SKM-1 (cell line): ENCODE results near the gene PTPN9.
A peak's percentile ranks its signal among the peaks of the same experiment; 100 is the strongest.
"Not testable (repeated sequence)": the region's sequence is repeated elsewhere in the genome, so short reads cannot be mapped to it uniquely, and the experiment has no call there.

Source experiments
- DNase-seq: peaks from one replicate; lab custom pipeline; 2025; ENCODE audit not compliant: unreplicated experiment; lab: John Stamatoyannopoulos, UW

Gene PTPN9

DNA sequence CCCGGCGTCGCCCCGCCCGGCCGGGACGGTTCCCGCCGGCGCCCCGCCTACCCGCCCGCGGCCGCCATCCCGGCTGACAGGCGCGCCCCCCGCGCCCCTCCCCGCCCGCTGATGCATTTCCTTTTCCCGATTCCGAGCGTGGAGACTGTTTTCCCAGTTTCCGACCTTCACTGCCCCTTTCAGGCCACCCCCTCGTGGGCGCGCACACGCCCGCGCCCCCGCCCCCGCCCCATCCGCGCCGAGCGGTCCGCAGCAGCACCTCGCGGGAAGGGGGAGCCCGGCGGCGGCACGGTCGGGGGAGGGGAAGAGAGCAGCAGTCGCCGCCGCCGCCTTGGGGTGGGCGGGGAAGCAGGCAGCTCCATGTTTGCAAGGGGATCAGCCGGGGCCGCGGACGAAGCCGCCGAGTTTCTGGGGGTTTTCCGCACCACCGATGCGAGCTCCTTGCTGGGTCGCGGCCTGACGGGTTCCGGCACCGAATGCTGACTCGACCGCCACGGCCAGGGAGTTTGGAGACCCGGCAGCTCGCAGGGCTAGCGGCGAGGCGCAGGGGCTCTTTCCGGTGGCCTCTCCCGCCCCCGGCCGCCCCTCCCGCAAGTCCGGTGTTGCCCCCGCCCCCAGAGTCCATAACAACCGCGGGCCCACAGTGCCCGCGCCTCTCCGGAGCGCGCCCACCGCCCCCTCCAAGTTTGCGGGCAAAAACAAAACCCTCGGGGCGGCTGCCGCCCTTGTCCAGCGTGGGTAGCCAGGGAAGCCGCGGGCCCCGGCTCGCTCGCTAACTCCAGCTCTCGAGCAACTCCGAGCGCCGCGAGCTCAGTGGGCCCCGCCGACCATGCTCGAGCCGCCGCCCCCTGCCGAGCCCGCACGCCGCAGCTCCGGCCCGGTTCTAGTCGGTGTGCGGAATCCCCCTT, 124.4 kb downstream of the PTPN9 start:
- DNase-seq, result peak; percentile 65

GRCh38 chr15:75453703-75454470, 125.2 kb downstream of the PTPN9 start:
- peak; percentile 100 for DNase-seq

DNA sequence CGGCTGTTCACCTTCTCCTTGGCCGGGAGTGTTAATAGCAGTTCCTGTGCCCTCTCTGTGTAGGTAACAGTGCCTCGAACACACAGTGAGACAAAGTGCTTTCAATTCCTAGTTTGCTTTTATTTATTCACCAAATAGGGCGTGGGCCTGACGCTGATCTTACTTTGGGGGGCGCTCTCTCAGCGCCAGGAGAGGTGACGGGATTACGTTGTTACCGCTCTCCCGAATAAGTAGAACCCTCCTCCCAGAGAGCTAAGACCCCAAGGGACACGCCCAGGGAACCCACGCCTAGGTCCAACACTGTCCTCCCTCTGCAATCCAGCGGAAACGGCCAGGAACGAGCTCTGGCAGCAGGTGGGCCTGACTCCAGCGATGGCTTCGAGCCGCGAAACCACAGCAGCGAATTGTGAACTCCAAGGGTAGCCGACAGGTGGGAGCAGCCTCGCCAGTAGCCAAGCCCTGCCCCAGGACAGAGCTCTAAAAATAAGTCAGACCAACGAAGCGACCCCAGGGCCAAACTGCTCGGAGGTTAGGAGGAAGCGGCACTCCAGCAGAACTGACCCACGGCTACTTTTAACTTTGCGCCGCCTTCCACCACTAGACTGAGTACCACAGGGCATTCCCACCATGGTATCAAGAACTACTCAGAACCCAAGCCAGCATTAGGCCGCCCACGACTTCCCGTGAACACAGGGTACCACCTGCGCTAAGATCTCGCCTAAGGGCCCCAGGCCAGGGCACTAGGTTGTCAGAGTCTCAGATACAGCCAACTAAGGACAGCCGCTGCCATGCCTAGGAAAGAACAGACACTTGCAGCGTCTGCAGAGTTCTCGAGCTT, 126.0 kb downstream of the PTPN9 start:
- DNase-seq, result no peak

DNA sequence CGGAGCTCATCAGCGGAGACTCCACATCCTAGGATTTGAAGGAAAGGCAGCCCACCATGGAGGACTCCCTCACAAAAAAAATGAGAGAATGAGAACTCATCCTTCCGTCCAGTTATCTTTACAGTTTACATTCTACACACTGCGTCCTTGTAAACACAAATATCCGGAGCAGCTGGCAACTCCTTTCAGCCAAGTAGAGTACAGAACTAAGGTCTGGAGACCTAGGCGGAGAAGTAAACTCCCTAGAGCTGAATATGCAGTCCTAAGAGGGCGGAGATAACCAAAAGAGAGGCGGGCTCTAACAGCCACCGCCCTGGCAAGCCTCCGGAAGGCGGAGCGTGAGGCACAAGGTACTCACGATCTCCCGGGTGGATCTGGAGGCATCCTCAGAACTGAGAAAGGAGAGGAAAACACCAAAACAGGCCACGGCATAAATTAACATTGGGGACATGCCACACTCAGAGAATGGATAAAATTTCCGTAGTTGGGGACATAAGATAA, 126.7 kb downstream of the PTPN9 start:
- peak; percentile 59 for DNase-seq

- DNase-seq, result peak; percentile 99
Observed at GRCh38 chr15:75451674-75452363, 127.3 kb downstream of the PTPN9 start, which contains the start of gene SIN3A. TSS of gene SIN3A (minus strand) at chr15:75451690. CDS start at chr15:75430375, 21,315 bp downstream.

GRCh38 chr15:75451202-75451673, 127.9 kb downstream of the PTPN9 start:
- DNase-seq, result no peak

DNA sequence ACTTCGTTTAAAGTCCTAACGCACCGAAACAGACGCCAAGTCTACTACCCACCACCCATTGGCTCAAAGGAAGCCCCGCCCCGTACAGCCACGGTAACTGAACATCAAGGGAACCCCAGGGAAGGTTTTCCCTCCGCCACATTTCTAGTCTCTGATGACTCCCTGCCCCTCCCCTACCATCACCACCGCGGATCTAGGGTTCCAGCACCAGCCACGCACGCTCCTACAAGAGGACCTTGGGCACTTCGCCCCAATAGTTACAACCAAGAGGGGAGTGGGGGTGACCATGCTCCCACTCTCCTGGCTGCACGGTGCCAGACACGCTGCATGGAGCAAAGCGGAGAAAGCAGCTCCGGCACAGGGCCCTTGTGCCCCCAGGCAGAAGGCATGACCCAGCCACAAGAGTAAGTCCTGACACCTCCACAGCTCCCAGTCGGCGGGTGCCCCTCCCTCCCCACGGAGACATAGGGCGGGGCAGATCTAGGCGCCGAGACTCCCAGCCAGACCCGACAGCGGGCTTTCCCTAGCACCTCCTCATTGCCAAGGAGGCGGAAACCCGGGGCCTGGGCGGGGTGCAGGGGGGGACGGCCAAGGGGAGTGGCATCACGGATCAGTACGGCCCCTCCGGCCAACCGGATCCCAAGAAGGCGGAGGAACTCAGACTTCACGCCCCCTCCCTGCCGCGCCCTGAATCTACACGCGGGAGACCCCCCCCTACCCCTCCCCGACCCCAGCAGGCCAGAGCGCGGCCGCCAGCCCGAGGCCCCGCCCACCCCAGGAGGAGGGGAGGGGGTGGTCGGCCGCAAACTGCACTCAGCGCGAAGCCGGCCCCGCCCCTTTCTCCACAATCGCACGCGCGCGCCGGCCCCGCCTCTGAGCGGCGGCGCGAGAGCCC, 128.6 kb downstream of the PTPN9 start:
- DNase-seq, result peak; percentile 93

- DNase-seq, result no peak
Observed at GRCh38 chr15:75449585-75450306, 129.4 kb downstream of the PTPN9 start.

- DNase-seq, result peak; percentile 49
Observed at GRCh38 chr15:75448171-75448570, 130.9 kb downstream of the PTPN9 start.

DNA sequence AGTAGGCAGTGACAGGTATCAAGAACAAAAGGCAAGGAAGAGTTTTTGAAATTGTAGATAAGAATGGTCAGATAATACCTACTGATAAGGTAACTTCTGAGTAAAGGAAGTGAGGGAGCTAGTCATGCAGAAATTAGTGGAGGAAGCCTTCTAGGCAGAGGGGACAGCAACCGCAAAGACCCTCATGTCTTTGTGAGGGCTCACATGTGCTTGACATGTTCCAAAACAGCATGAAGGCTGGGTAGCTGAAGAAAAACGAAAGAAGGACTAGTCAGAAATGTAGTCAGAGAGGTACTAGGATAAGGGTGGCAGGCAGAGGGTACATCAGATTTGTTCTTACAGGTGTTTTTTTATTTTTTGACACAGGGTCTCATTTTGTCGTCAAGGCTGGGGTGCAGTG, 133.0 kb downstream of the PTPN9 start:
- no peak for DNase-seq

DNA sequence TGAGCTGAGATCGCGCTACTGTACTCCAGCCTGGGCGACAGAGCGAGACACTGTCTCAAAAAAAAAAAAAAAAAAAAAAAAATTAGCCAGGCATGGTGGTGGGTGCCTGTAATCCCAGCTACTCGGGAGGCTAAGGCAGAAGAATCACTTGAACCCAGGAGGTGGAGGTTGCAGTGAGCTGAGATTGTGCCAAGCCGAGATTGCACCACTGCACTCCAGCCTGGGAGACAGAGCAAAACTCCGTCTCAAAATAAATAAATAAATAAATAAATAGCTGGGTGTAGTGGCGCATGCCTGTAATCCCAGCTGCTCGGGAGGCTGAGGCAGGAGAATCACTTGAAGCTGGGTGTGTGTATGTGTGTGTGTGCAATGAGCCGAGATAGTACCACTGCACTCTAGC, 133.8 kb downstream of the PTPN9 start:
- DNase-seq, result not testable (repeated sequence)

DNA sequence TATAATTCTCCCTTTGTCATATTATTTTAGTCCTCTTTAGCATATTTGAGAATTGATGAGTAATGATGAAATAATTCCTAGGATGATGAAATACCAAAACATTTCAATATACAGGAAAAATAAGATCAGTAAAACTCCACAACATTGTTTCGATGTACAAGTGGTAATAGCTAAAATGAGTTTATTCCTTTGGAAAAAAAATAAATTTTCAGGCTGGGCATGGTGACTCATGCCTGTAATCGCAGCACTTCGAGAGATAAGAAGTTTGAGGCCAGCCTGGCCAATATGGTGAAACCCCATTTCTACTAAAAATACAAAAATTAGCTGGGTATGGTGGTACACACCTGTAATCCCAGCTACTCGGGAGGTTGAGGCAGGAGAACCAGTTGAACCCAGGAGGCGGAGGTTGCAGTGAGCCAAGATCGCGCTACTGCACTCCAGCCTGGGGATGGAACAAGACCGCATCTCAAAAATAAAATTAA, 135.1 kb downstream of the PTPN9 start:
- not testable (repeated sequence) for DNase-seq

DNA sequence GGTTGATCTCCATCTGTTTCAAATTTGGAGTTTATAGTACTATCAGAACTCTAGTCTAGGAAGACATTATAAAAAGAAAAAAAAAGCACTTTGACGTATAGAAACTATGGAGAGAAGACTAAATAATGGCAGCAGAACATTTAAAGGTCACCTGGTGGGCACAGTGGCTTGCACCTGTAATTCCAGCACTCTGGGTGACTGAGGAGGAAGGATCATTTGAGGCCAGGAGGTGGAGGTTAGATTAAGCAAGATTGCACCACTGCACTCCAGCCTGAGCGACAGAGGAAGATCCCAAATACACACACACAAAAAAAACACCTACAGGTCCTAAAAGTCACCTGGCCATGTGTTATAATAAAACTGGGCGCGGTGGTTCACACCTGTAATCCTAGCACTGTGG, 141.4 kb downstream of the PTPN9 start:
- no peak for DNase-seq

GRCh38 chr15:75436881-75437280, 142.2 kb downstream of the PTPN9 start:
- no peak for DNase-seq

GRCh38 chr15:75431682-75432081, 147.4 kb downstream of the PTPN9 start:
- DNase-seq, result no peak

DNA sequence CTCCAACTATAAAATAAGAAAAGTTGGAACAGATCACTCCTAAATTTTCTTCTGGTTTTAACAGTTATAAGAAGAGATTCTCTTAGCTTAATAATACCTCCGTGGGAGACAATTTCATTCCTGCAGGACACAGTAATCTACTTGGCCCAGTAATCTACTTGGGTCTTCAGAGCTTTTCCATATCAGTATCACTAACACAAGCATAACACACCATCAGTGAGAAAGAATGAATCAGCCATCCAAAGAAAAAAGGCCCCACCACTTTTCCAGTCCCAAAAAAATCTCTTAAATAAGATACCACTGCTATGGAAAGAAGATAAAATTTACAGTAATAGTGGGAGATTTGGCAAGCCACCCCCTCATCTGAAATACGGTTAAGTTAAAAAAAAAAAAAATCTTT, 147.8 kb downstream of the PTPN9 start:
- DNase-seq, result no peak

- no peak for DNase-seq
Observed at GRCh38 chr15:75430259-75430658, 148.9 kb downstream of the PTPN9 start.

- DNase-seq, result no peak
Observed at GRCh38 chr15:75428152-75428551, 151.0 kb downstream of the PTPN9 start.
